Measurements from ENCODE around the gene FAM237B.

Gene FAM237B

DNA sequence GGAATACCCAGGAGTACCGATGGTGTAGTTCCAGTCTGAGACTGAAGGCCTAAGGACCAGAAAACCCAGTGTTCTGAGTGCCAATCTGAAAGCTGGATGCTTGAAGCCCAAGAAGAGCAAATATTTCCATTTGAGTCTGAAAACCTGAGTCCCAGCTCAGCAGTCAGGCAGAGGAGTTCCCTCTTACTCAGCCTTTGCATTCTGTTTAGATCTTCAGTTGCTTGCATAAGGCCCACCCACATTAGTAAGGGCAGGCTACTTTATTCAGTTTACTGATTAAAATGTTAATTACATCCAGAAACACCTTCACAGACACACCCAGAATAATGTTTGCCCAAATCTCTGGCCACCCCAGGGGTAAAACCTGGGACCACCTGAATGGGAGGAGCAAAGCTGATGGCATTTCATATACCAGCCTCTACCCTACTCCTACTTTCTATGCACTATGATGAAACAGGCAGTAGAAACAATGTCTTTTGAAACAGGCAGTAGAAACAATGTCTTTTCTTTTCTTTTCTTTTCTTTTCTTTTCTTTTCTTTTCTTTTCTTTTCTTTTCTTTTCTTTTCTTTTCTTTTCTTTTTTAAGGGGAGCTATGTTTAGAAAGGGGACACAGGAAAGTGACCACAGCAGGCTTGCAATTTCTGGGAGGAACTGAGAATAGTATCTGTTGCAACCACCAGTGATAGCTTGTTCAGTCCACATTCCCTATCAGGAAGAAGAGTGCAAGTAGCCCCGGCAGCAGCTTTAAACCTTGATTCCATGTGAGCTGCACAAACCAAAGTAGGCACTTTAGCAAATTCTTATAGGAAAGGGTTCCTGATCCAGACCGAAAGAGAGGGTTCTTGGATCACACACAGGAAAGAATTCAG, 30.6 kb downstream of the FAM237B start:
- no peak for DNase-seq

DNA sequence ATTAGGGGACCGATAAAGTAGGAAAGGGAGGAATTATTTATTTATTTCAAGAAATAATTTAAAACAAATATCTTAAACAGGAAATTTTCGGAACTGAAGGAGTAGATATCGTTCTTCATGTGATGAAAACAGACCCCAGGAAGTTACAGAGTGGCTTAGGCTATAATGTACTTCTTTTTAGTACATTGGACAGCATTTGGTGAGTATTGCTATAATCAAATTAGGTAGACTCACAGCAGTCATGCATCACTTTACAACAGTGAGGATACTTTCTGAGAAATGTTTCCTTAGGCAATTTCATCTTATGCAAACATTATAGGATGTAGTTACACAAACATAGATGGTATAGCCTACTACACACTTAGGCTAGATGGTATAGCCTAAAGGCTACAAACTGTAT, 33.0 kb downstream of the FAM237B start:
- DNase-seq, result no peak

DNA sequence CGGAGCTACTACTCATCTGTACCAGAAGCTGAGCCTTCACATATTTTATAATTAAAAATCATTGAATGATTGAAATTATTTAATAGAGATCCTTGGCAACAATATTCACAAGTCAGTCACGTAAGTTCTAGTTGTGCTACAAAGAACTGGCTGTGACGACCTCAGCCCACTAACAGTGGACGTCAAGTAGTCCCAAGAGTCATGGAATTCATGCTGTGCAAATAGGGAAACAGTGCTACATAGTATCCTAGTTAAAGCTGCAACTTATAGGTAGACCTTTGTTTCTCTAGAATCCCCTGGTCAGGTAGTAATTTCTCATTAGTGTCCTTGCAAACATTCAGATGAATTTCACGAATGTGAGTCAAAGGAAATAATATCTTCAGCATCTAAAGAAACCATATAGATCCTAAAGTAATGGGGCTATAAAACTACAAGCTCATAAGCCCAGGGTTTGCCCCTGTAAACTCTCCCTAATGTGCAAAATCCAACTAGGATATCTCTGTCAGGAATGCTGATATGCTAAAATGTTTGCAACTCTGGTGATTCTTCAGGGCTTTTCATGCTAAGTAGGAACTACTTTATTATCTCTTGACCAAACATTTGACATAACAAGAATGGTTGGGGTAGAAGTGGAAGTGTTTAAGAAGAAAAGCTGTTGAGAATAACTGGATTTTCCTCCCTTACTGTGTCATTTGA, 44.9 kb downstream of the FAM237B start:
- DNase-seq, result no peak

DNA sequence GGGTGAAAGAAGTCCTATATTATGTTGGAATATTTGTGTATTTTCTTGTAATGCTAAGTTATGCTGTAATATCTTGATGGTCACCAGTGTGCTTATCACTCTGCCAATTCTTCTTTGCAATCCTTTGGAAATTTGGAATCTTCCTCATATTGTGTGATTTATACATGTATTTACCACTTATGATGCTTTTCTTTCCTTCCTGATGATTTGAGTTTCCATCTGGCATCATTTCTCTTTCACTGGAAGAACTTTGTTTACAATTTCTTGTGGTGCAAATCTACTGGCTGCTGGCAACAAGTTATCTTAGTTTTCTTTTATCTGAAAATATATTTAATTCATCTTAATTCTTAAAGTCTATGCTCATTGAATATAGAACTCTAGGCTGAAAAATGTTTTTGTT, 46.9 kb downstream of the FAM237B start:
- no peak for DNase-seq

DNA sequence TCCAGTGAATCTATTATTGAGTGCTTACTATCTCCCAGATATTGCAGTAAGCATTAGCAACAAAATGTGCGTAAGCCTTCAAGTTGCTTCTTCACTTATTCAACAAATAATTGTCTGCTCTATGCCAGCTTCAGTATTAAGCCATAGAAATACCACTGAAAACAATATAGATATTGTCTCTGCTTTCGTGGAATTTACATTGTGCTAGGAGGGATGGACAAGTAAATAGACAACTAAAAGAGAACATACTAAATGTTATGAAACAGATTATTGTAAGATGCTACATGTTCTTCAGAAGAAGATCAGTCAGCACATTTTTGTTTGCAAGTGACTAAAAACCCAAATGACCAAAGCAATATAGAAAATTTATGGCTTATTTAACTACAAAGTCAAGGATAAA, 48.9 kb downstream of the FAM237B start:
- DNase-seq, result no peak

DNA sequence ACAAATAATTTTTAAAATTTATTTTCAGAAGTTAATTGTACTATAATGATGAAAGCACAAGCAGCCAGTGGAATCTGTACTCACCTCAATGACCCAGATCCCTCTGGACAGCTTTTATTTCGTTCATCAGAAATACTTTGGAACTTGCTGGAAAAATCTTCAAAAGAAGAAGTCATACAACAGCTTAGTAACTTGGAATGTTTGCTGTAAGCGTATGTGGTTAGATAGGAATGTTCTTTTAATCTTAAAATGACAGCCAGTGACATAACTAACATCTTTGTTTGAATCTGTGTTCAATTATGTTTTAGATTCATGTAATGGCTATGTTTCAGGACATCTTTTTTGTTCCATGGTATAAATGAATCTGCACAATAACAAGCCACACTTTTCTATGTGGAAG, 49.4 kb downstream of the FAM237B start:
- DNase-seq, result no peak

DNA sequence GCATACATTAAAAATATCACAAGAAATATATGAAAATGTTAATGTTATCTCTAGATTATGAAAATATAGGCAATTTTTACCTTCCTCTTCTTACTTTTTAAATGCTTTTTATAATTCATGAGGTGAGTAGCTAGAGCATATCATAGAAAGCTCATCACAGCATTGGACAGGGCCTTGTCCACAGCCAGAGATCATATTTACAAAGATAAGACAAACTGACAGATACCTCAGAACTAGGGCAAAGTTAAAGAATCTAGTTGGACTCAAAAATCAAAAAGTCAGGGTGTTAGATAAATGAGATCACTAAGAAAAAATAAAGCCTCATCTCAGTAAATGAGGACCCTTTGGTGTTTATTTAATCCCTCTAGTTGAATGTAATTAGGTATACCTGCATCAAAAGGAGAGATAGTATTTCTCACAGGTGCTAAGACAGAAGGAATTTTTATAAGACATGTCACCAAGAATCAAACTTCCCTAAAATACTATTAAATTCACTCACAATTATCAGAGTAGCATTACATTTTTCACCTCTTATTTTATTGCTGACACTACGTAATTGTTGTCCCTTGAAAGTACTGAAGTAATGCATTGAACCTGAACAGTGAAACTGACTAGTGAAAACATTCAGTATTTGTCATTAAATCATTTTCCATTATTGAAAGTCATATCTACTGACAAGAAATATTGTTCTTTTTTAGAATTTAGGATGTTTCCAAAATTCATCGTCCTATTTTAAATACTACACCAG, 50.5 kb downstream of the FAM237B start:
- no peak for DNase-seq

DNA sequence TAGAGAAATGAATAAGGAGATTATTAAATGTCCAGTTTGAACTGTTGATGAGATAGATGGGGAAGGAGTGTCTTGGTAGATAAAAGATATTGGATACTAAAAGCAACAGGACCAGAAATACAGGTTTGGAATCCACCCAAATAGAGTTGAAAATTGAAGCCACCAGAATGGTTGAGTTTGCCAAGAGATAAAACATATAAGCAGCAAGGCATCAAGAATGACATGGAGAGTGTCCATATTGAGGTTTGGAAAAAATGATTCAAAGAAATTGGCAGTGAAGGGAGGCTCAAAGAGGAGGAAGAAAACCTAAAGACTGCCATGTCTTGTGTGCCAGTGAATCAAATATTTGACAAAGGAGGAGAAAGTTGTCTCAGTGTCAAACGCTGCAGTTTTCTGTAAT, 51.9 kb downstream of the FAM237B start:
- no peak for DNase-seq

DNA sequence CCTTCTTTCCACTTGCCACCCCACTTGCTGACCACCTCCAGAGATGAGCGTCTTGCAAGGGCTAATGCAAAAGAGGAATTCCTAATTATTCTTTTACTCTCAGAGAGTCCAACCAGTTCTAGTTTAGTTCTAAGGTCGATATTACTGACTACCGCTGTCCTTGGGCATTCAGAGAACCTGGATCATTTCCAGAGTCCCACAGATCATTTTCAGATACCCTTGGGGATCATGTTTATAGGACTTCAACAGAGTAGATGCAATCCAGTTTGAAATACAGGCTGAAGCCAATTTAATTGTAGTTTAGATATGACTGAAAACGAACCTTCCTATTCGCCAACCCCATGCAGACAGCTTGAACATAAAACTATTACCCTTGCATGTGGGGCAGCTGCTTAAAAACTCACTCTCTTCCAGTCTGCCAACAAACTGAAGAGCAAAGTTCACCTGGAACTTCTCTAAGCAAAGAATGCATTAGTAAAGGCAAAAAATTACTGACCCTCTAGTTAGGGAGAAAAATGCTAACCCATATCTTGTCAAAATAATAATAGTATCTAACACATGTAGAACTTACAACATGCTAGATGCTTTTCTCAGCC, 53.7 kb downstream of the FAM237B start:
- no peak for DNase-seq

DNA sequence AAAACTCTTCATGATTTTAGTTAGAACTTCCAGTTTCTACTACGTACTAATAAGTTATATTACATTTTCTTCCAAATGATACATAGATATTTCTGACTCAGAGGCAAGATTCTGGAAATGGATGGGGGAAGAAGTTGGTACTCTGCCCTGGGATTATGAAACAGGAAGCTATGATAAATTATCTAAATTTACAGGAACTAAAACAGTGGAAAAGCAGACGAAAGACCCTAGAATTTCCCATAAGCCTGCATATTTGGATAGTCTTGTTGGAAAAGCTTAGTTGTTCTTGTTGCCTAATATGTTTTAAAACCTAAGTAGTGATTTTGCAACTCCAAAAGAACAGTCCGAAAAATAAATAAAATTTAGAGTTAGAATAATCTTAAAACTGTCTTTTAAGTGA, 54.3 kb downstream of the FAM237B start:
- no peak for DNase-seq

All from activated CD4-positive, alpha-beta T cell treated with anti-CD3 and anti-CD28 coated beads, Interleukin-2, amount 50 U/mL, for 4 hours (primary cell).